NK-92 treated with Interleukin-12 subunit alpha and Interleukin-12 subunit beta, amount 100 ng/mL, for 24 hours (cell line): ENCODE results near the gene PRKCB.

Experiments
- DNase-seq: peaks from one replicate; lab custom pipeline; 2025; lab: John Stamatoyannopoulos, UW

Gene PRKCB

GRCh38 chr16:23866621-23867020 lies 30.8 kb downstream of the PRKCB start:
- no peak for DNase-seq

DNA sequence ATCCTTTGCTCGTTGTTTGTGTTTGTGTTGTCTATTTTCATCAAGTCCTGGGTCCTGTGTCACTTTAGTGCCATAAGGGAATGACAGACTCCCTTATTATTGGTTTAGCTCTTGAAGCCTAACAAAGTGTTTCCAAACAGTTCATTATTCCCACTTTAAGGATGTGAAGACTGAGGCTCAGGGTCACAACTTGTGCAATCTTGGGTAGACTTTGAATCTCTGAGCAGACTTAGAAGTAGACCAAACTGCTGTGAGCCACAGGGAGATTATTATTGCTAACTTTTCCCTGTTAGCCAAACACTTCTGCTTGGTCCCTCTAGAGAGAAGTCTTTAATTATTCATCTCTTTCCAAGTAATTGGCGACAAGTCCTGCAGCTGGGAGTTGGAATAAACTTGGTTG lies 31.8 kb downstream of the PRKCB start:
- DNase-seq: no peak

DNA sequence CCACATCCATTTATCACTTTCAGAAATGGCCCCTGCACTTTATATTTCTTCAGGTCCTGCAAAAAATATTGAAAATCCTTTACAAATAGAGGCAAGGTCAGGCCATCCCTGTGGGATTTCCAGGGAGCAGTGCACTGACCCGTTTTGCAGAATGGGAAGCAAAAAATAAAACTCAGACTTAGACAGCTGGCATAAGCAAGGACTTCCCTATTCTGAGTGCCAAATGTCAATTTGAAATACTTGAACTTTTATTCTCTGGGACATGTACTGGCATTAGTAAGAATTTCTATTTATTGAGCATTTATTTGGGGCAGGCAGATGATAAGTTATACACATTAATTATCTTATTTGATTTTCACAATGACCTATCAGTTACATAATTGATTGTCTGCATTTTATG lies 32.4 kb downstream of the PRKCB start:
- DNase-seq: no peak

DNA sequence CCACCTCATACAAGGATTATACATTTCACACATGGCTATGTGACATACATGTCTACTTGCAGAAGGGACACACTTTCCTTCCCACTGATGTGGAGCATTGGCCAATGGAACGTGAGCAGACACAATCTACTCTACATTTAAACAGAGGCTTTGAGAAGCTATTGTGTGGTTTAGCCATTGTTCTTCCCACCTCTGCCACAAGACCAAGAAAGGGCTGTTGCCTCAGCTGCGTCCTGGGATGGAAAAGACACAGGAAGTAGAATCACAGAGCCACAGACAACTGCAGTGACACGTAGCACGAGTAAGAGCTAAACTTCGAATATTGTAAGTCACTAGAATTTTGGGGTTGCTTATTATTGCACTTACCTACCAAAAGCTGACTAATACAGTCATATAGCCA lies 33.3 kb downstream of the PRKCB start:
- DNase-seq: peak; percentile 70

- no peak for DNase-seq
Observed at GRCh38 chr16:23871924-23872323, 36.1 kb downstream of the PRKCB start.

DNA sequence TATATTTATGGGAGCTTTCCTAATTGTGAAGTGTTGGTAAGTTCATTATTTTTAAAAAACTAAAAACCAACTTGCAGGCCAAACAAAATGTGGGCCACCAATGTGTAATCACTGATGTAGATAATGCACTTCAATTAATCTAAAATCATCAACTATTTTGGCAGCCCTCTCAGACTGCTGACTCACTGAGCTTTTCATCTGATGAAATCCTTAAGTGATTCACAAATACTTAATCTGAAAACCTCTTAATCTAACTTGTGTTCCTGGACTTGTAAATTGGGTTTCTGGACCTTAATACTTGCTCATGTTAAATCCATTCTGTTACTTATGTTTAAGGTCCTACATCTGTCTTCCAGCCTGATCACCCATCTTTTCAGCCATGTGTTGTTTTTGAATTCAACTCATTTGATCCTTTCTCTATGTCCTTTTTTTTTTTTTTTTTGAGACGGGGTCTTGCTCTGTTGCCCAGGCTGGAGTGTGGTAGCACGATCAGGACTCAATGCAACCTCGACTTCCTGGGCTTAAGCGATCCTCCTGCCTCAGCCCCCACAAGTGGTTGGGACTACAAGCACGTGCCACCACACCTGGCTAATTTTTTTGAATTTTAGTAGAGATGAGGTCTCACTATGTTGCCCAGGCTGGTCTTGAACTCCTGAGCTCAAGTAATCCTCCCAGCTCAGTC lies 39.0 kb downstream of the PRKCB start:
- no peak for DNase-seq

DNA sequence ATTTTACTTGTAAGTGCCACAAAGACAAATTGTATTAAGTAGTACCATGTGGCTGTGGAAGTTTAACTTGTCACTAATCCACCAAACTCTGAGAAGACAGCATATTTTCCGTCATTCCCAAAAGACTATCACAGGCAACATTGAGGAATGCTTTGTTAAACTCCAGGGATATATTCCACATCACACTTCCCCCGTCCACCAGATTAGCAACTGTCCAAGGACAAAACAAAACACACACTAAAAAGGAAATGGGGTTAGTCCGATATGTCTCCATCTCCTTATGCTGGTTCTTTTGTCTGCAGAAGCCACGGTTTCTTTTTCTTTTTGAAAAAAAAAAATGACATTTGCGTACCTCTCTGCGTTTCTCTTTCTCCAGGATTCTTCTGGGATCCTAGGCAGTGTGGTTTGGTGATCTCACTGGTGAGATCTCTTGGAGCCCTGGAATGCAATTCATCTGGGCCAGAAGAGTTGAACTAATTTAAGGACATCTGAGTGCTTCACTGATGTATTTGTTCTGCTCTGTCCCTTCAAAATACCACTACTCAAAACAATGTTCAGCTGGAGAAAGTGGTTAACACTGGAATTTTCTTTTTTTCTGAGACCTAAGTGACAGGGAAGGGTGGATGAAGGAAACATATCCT lies 40.6 kb downstream of the PRKCB start:
- no peak for DNase-seq

GRCh38 chr16:23877107-23878070 lies 41.6 kb downstream of the PRKCB start:
- DNase-seq: no peak

- DNase-seq: no peak
Observed at GRCh38 chr16:23879735-23880373, 44.1 kb downstream of the PRKCB start.

DNA sequence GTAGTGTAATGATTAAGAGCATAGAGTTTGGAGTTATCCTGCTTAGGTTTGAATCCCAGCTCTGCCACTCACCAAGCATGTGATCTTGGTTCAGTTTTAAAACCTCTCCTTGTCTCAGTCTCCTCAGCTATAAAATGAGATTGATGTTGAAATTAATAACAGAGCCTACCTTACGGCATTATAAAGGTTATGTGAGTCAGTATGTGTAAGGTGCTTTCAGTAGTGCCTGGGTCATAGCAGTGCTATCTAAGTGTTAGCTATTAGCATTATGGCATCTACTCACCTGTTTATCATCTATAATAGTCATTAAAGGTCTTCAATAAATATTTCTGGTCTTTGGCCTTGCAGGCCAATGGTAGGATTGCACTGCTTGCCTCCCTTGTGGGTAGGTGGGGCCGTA lies 53.4 kb downstream of the PRKCB start:
- no peak for DNase-seq

- no peak for DNase-seq
Observed at GRCh38 chr16:23893986-23894385, 58.2 kb downstream of the PRKCB start.

- DNase-seq: no peak
Observed at GRCh38 chr16:23895052-23895451, 59.3 kb downstream of the PRKCB start.

DNA sequence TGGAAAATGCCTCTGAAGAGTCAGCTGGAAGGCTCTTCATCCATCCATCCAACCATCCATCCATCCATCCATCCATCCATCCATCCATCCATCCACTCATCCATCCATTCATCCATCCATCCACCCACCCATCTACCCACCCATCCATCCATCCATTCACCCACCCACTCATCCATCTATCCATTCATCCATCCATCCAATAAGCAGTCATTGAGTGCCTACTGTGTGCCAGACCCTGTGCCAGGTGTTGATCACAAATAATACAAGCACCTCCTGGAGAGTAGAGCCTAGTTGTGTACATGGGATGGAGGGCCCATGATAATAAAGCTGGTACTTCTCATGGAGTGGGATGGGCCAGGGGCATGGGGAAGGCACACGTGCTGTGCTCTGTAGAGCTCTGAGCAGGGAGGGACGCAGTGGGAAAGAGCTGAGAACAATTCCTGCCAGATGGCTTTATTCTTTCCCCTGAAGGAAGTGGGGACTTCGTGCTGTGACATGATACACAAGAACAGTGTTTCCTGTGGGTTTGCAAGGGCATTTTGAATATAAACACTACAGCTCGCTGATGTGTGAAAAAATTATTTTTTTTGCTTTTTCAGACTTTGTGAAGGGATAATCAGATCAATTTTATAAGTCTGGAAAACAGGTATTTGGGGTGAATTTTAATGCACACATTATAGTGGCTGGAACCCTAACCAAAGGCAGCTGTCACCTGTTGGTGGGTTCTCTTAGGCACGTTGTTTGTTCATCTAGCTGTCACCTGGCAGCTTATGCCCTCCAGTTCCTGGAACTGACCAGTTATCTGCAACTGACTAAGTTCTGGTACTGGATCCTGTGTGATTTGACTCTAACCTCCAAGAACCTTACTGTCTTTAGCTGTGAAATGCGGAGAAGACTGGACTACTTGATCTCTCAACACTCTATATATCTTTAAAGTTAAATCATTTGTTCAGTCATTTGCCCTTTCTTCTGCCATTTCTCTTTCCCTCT lies 61.3 kb downstream of the PRKCB start:
- DNase-seq: no peak

DNA sequence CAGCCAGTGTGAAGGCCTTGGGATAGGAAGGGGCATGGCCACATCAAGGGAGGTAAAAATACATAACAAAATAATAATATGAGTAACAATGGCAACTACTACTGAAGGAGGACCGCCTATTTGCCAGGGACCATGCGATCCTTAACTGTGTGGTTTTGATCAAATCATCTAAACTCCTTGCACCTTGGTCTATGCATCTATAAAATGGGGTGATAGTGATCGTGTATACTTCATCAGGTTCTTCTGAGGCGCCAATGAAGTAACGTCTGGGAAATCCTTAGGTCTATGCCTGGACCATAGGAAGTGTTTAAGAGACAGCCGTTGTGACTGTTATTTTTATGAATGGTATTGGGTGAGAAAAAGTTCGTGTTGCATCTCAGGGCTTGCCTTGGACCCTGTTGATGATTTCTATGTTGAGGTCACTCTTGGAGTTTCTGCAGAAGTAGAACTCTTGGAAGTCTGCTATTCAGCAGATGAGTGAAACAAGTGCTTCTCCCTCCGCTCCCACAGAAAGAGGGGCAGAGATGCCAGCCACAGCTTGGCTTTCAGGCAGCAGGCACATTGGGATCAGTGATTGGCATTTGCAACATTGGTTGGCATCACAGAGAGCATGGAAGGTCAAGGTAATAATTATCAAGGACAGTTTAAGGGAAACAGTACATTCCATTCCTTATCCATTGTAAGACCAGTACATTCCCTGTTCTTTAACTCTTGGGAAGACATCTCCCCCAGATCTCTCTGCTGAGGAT lies 63.1 kb downstream of the PRKCB start:
- DNase-seq: no peak

GRCh38 chr16:23899869-23900268 lies 64.1 kb downstream of the PRKCB start:
- DNase-seq: no peak

- no peak for DNase-seq
Observed at GRCh38 chr16:23900480-23901177, 64.8 kb downstream of the PRKCB start.

- DNase-seq: no peak
Observed at GRCh38 chr16:23901178-23902033, 65.6 kb downstream of the PRKCB start.

DNA sequence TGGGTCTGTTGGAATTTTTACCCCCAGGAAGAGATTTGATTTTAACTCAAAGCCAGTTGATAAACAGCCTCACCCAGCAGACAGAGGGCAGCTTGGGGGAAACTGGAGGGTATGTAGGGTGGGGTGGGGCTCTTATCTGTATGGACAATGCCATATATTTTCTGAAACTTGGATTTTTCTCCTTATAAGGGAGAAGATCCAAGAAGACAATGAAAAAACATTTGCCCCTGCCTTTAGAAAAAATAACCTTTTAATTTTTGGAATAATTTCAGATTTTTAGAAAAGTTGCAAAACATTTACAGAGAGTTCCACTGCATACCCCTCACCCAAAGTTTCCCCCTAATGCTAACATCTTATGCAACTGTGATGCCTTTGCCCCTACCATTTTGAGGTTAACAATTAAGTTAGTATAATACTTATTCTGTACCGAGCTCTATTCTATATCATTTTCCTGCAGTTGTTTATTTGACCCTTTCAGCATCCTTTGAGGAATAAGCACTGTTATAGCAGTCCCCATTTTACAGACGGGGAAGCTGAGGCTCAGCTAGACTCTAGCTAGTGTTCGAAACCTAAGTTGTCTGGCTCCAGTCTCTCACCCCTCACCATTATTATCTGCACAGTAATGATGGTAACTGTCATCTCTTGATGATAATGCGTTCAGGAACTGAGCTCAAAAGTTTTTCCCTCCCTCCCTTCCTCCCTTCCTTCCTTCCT lies 66.4 kb downstream of the PRKCB start:
- no peak for DNase-seq
